Esophagus (tissue), 2 donors: Measurements from ENCODE around the gene ADGRA1. TPM values are rescaled to one million over a fixed set of nuclear protein-coding genes. Genes with fewer than 3 reads are reported as not detected.
"Not testable (repeated sequence)": the region's sequence is repeated elsewhere in the genome, so short reads cannot be mapped to it uniquely, and the experiment has no call there.

Experiments used
- H3K27ac ChIP-seq, 2 donors: one replicate each; pipeline ENCODE4 v1.5.1; 2013; ENCODE audit warnings: low read depth in 2 of 2, mild to moderate bottlenecking in 2 of 2, inconsistent platforms in 1 of 2, low read length in 1 of 2, moderate library complexity in 1 of 2
- H3K27me3 ChIP-seq, 2 donors: one replicate each; pipeline ENCODE4 v1.6.1; 2013; ENCODE audit warnings: low read length in 2 of 2, control low read depth in 1 of 2, mild to moderate bottlenecking in 1 of 2; ENCODE audit not compliant: insufficient read depth in 2 of 2, control insufficient read depth in 1 of 2
- H3K36me3 ChIP-seq, 2 donors: one replicate each; pipeline ENCODE4 v1.6.1; 2013; ENCODE audit warnings: low read length in 1 of 2; ENCODE audit not compliant: control insufficient read depth in 2 of 2, insufficient read depth in 2 of 2
- H3K4me1 ChIP-seq, 2 donors: one replicate each; pipeline ENCODE4 v1.6.1; 2013; ENCODE audit warnings: low read length in 1 of 2; ENCODE audit not compliant: control insufficient read depth in 2 of 2, insufficient read depth in 2 of 2
- H3K4me3 ChIP-seq, 2 donors: one replicate each; pipeline ENCODE4 v1.5.1; 2013; ENCODE audit warnings: low read length in 2 of 2, mild to moderate bottlenecking in 2 of 2, low read depth in 1 of 2, moderate library complexity in 1 of 2
- H3K9me3 ChIP-seq, 2 donors: one replicate each; pipeline ENCODE4 v1.6.1; 2013; ENCODE audit warnings: mild to moderate bottlenecking in 2 of 2, low read depth in 1 of 2, low read length in 1 of 2, moderate library complexity in 1 of 2; ENCODE audit not compliant: control insufficient read depth in 2 of 2, insufficient read depth in 1 of 2
- WGBS, 2 donors: extraction: QIAGEN DNeasy Blood & Tissue Kit; methylation state at CpG; one replicate each; pipeline ENCODE4 v1.1.7; 2013; 5-methylcytosine and 5-hydroxymethylcytosine counted together
- polyA plus RNA-seq, 2 donors: library from polyadenylated mRNA; stranded (reverse); fragments of 200-250 nt; gene quantifications; one replicate each; pipeline ENCODE4 v1.2.3, GENCODE V29; 2013
- donor health status: healthy with polysubstance abuse.
- donor health status: Bipolar disorder and iron deficiency.

The ADGRA1 gene
- polyA plus RNA-seq, 2 donors = 0.01 to 0.04 TPM

GRCh38 chr10:133134411-133135115 lies 46.8 kb downstream of the ADGRA1 start:
- H3K9me3 ChIP-seq = peaks cover 0 to 6% of the 10 kb centered on the region in 2 donors
- 62 to 67% methylated on average over 20 of the region's 20 CpGs for WGBS, 2 donors
- no peak overlapping the region for H3K4me3 ChIP-seq
- peaks cover 0 to 9% of the 10 kb centered on the region in 2 donors for H3K4me1 ChIP-seq
- H3K27me3 ChIP-seq = no peaks in the 10 kb centered on the region
- no peaks in the 10 kb centered on the region for H3K36me3 ChIP-seq
- H3K27ac ChIP-seq = no peak overlapping the region

DNA sequence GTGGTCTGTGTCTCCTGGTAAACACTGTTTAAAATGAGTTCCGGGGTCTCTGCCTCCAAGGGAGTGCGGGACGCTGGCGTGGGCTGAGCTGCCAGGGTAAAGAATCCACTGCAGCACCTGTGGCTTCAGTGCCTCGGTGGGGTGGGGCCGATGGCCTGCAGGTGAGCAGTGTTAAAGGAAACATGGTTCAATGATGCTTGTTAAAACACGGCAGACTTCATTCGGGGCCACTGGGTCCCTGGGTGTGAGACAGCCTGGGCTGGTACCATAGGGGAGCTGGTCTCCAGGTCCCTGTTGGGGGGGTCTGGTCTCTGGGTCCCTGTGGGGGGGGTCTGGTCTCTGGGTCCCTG lies 47.4 kb downstream of the ADGRA1 start:
- Histone ChIP-seq H3K27me3 (no peaks in the 10 kb centered on the region), H3K4me3 (no peak overlapping the region), H3K36me3 (no peaks in the 10 kb centered on the region), H3K9me3 (peaks cover 0 to 6% of the 10 kb centered on the region in 2 donors), H3K27ac (no peak overlapping the region), H3K4me1 (peaks cover 0 to 9% of the 10 kb centered on the region in 2 donors)
- 57 to 61% methylated on average over 8 of the region's 8 CpGs for WGBS, 2 donors

DNA sequence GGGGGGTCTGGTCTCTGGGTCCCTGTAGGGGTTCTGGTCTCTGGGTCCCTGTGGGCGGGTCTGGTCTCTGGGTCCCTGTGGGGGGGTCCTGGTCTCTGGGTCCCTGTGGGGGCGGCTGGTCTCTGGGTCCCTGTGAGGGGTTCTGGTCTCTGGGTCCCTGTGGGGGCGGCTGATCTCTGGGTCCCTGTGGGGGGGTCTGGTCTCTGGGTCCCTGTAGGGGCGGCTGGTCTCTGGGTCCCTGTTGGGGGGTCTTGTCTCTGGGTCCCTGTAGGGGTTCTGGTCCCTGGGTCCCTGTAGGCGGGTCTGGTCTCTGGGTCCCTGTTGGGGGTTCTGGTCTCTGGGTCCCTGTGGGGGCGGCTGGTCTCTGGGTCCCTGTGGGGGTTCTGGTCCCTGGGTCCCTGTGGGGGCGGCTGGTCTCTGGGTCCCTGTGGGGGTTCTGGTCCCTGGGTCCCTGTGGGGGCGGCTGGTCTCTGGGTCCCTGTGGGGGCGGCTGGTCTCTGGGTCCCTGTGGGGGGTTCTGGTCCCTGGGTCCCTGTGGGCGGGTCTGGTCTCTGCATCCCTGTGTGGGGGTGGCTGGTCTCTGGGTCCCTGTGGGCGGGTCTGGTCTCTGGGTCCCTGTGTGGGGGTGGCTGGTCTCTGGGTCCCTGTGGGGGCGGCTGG lies 49.9 kb downstream of the ADGRA1 start:
- WGBS, 2 donors = 56 to 88% methylated on average over 2 to 12 of the region's 12 CpGs
- not testable (repeated sequence) for H3K4me3 ChIP-seq, H3K27me3 ChIP-seq, H3K36me3 ChIP-seq, H3K9me3 ChIP-seq, H3K27ac ChIP-seq, H3K4me1 ChIP-seq

GRCh38 chr10:133139551-133140065 lies 51.9 kb downstream of the ADGRA1 start:
- Histone ChIP-seq H3K36me3 (no peaks in the 10 kb centered on the region), H3K4me1 (peaks cover 0 to 4% of the 10 kb centered on the region in 2 donors), H3K4me3 (no peak overlapping the region), H3K27ac (no peak overlapping the region), H3K27me3 (peaks cover 0 to 2% of the 10 kb centered on the region in 2 donors), H3K9me3 (no peaks in the 10 kb centered on the region)
- 38 to 41% methylated on average over 16 to 17 of the region's 17 CpGs for WGBS, 2 donors

- Histone ChIP-seq H3K27ac (no peak overlapping the region), H3K27me3 (peaks cover 0 to 2% of the 10 kb centered on the region in 2 donors)
- 73% methylated on average over 26 of the region's 26 CpGs for WGBS, 2 donors
Observed at GRCh38 chr10:133140417-133141143, 52.9 kb downstream of the ADGRA1 start.

GRCh38 chr10:133141144-133141957 lies 53.6 kb downstream of the ADGRA1 start:
- 71 to 74% methylated on average over 27 to 28 of the region's 28 CpGs for WGBS, 2 donors
- H3K27ac ChIP-seq = no peak overlapping the region
- H3K27me3 ChIP-seq = peaks cover 0 to 2% of the 10 kb centered on the region in 2 donors
- H3K4me3 ChIP-seq = no peak overlapping the region
- H3K4me1 ChIP-seq = peaks cover 0 to 1% of the 10 kb centered on the region in 2 donors
- H3K36me3 ChIP-seq = no peaks in the 10 kb centered on the region
- H3K9me3 ChIP-seq = no peaks in the 10 kb centered on the region

More at GRCh38 chr10:133140417-133141143, 52.9 kb downstream of the ADGRA1 start:
- Histone ChIP-seq H3K4me3 (no peak overlapping the region), H3K9me3 (no peaks in the 10 kb centered on the region), H3K4me1 (peaks cover 0 to 1% of the 10 kb centered on the region in 2 donors), H3K36me3 (no peaks in the 10 kb centered on the region)

DNA sequence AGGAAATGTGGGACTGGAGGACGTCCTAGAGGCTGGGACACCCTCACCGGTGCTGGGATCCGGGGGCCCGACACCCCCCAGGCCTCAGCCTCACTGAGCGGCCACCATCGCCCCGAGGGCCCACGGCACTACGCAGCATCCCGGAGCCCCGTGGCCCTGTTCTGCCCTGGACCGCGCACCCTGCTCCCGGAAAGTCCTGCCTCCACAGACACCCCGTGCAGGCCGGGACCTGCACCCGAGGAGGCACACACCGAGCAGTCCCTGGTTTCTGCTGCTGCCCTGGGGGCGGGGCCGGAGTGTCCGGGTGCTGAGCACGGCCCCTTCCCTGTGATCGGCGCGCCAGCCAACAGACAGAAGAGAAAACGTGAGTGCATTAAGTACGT lies 54.2 kb downstream of the ADGRA1 start:
- H3K36me3 ChIP-seq = no peaks in the 10 kb centered on the region
- H3K27ac ChIP-seq = no peak overlapping the region
- WGBS, 2 donors = 80 to 82% methylated on average over 27 of the region's 27 CpGs
- peaks cover 0 to 1% of the 10 kb centered on the region in 2 donors for H3K4me1 ChIP-seq
- no peak overlapping the region for H3K4me3 ChIP-seq
- no peaks in the 10 kb centered on the region for H3K9me3 ChIP-seq
- peaks cover 0 to 2% of the 10 kb centered on the region in 2 donors for H3K27me3 ChIP-seq

- Histone ChIP-seq H3K27ac (no peak overlapping the region), H3K4me3 (no peak overlapping the region), H3K27me3 (peaks cover 0 to 2% of the 10 kb centered on the region in 2 donors), H3K36me3 (no peaks in the 10 kb centered on the region), H3K4me1 (peaks cover 0 to 1% of the 10 kb centered on the region in 2 donors), H3K9me3 (no peaks in the 10 kb centered on the region)
- WGBS, 2 donors = 76 to 83% methylated on average over 24 of the region's 24 CpGs
Observed at GRCh38 chr10:133142523-133143199, 54.9 kb downstream of the ADGRA1 start.
